Measurements from ENCODE around the gene PDZD2. TPM values are rescaled to one million over a fixed set of nuclear protein-coding genes. Genes with fewer than 3 reads are reported as not detected.
A peak's percentile ranks its signal among the peaks of the same experiment; 100 is the strongest.

PDZD2 gene
- total RNA-seq, 1 donor from 2014 or later, result 2.6 TPM

DNA sequence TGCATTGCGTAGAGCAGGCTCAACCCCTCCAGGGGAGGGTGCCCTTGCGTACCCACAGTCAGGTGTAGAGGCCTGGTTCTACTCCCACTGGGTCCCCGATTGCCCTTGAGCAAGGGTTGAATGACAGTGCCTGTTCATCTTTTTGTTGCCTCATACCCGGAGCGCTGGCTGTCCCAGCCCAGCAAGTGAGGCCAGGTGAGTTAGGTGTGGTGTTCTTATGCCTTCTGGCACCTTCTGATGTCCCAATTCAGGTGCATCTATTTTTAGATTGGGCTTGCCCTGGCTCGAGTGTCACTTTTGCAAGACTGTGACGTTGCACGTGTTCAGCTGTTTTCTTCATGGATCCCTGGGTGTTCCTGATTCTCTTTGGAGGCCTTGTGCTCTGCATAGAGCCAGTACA is 277.4 kb downstream of the PDZD2 start:
- Histone ChIP-seq H3K4me3 (ENCODE audit: low read length in 3 of 3) (no peak overlapping the region), H3K9ac (ENCODE audit: low read depth in 1 of 3, low read length in 3 of 3) (no peak overlapping the region), H3K9me3 (ENCODE audit: control insufficient read depth in 3 of 3, low read length in 3 of 3) (no peaks in the 10 kb centered on the region), H3K4me1 (ENCODE audit: control insufficient read depth in 3 of 3, insufficient read depth in 3 of 3, low read length in 3 of 3) (no peaks in the 10 kb centered on the region), H3K36me3 (ENCODE audit: control insufficient read depth in 3 of 3, insufficient read depth in 3 of 3, low read length in 3 of 3) (no peaks in the 10 kb centered on the region), H3K27ac (ENCODE audit: low read depth, low read length) (no peak overlapping the region), H3K27me3 (ENCODE audit: control insufficient read depth in 3 of 3, insufficient read depth in 3 of 3, low read length in 3 of 3) (no peaks in the 10 kb centered on the region)

DNA sequence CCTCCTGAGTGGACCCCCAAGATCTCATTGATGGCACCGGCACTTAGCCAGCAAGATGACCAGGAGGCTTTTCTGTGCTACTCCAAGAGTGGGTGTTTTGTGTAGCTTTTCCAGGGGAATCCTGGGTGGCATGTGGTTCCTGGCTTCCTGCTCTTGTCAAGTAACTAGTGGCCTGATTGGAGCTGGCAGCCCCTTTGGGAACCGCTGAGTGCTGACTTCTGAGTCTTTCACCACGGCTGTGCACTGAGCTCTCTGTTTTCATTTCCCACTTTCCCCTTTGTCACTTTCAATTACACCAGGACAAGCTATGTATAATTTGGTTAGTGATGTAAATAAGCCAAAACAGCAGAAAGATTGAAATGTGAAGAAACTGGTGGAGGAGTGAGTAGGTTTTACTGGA is 279.8 kb downstream of the PDZD2 start:
- Histone ChIP-seq H3K9ac (ENCODE audit: low read depth in 1 of 3, low read length in 3 of 3) (no peak overlapping the region), H3K9me3 (ENCODE audit: control insufficient read depth in 3 of 3, low read length in 3 of 3) (no peaks in the 10 kb centered on the region), H3K4me1 (ENCODE audit: control insufficient read depth in 3 of 3, insufficient read depth in 3 of 3, low read length in 3 of 3) (no peaks in the 10 kb centered on the region), H3K36me3 (ENCODE audit: control insufficient read depth in 3 of 3, insufficient read depth in 3 of 3, low read length in 3 of 3) (no peaks in the 10 kb centered on the region), H3K4me3 (ENCODE audit: low read length in 3 of 3) (no peak overlapping the region), H3K27ac (ENCODE audit: low read depth, low read length) (no peak overlapping the region), H3K27me3 (ENCODE audit: control insufficient read depth in 3 of 3, insufficient read depth in 3 of 3, low read length in 3 of 3) (no peaks in the 10 kb centered on the region)

DNA sequence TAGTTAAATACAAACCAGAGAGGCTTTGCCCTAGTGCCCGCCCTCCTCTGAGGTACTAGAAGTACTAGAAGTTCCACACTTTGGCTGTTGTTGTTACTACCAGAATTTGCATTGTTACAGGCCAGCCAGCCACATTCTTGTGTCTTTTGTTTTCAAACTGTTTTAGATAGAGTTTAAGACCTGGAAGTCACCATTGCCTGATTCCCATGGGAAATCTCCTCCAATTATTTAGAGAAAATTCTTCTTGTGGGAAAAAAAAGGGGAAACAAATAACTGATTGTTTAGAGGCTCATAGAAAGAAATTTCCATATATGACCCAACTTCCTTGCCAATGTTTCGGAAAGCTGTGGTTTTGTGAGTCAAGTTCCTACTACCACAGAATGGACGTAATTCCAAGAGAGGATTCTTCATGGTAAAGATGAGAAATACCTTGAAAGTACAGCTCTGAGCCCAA is 282.9 kb downstream of the PDZD2 start:
- Histone ChIP-seq H3K9ac (ENCODE audit: low read depth in 1 of 3, low read length in 3 of 3) (no peak overlapping the region), H3K27ac (ENCODE audit: low read depth, low read length) (no peak overlapping the region), H3K9me3 (ENCODE audit: control insufficient read depth in 3 of 3, low read length in 3 of 3) (no peaks in the 10 kb centered on the region), H3K4me3 (ENCODE audit: low read length in 3 of 3) (no peak overlapping the region), H3K36me3 (ENCODE audit: control insufficient read depth in 3 of 3, insufficient read depth in 3 of 3, low read length in 3 of 3) (no peaks in the 10 kb centered on the region), H3K27me3 (ENCODE audit: control insufficient read depth in 3 of 3, insufficient read depth in 3 of 3, low read length in 3 of 3) (no peaks in the 10 kb centered on the region), H3K4me1 (ENCODE audit: control insufficient read depth in 3 of 3, insufficient read depth in 3 of 3, low read length in 3 of 3) (no peaks in the 10 kb centered on the region)

DNA sequence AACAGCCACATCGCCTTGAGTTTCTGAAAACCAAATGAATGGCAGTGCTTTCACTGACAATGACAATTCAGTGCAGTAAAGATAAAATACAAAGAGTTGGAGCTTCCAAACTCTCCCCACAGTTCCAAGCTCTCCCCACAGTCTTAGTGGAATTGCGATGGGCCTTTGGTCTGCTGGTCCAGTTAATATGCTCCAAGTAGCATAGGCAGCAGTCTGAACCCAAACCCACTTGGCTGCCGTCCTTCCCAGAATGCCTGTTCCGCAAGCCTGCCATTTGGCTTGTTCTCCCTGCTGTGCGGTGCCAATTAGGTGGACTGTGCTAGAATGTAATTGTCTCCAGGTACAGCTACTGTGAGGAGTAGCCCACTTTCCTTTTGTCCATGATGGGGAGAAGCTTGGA is 285.1 kb downstream of the PDZD2 start:
- no peaks in the 10 kb centered on the region for H3K4me1 ChIP-seq (ENCODE audit: control insufficient read depth in 3 of 3, insufficient read depth in 3 of 3, low read length in 3 of 3)
- H3K4me3 ChIP-seq (ENCODE audit: low read length in 3 of 3), result no peak overlapping the region
- H3K27ac ChIP-seq (ENCODE audit: low read depth, low read length), result no peak overlapping the region
- H3K9ac ChIP-seq (ENCODE audit: low read depth in 1 of 3, low read length in 3 of 3), result no peak overlapping the region
- no peaks in the 10 kb centered on the region for H3K9me3 ChIP-seq (ENCODE audit: control insufficient read depth in 3 of 3, low read length in 3 of 3)
- no peaks in the 10 kb centered on the region for H3K27me3 ChIP-seq (ENCODE audit: control insufficient read depth in 3 of 3, insufficient read depth in 3 of 3, low read length in 3 of 3)
- no peaks in the 10 kb centered on the region for H3K36me3 ChIP-seq (ENCODE audit: control insufficient read depth in 3 of 3, insufficient read depth in 3 of 3, low read length in 3 of 3)

DNA sequence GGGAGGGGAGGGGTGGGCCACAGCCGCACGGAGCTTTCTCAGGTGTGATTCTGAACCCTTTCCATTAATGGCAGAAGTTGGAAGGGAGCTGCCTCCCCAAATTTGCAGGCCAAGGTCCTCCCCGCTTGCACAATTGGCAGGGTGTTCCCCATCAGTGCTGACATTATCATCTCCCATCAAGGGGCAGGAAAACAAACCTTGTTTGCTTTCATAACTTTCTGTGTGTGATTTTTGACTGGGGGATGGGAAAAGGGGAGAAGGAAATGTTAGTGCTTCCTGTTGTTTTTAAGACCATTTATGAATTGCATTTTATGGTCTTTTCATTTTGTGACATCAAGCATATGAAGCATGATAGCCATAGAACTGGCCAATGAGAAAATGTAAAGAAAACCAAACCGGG is 292.9 kb downstream of the PDZD2 start:
- Histone ChIP-seq H3K9me3 (ENCODE audit: control insufficient read depth in 3 of 3, low read length in 3 of 3) (no peaks in the 10 kb centered on the region), H3K4me1 (ENCODE audit: control insufficient read depth in 3 of 3, insufficient read depth in 3 of 3, low read length in 3 of 3) (peaks cover 4 to 6% (median 5%) of the 10 kb centered on the region in 3 donors), H3K27ac (ENCODE audit: low read depth, low read length) (no peak overlapping the region), H3K36me3 (ENCODE audit: control insufficient read depth in 3 of 3, insufficient read depth in 3 of 3, low read length in 3 of 3) (no peaks in the 10 kb centered on the region), H3K27me3 (ENCODE audit: control insufficient read depth in 3 of 3, insufficient read depth in 3 of 3, low read length in 3 of 3) (no peaks in the 10 kb centered on the region), H3K9ac (ENCODE audit: low read depth in 1 of 3, low read length in 3 of 3) (no peak overlapping the region), H3K4me3 (ENCODE audit: low read length in 3 of 3) (no peak overlapping the region)

DNA sequence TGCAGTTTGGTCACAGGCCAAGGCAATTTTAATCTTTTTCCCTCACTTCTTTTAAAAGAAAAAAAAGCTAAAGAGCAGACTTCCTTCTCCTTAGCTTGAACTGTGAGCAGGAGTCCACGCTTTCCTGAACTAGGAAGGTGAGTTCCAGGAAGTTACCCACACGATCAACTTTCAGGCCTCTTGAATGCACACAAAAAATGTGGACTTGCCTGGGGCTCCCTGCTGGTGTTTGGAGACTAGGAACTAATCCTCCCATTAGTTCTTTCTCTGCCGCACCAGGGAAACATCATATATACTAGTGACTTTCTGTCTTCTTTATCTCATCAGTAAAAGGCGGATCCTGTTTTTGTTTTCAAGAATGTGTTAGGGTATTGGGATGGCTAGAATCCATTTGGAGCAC is 295.2 kb downstream of the PDZD2 start:
- Histone ChIP-seq H3K27me3 (ENCODE audit: control insufficient read depth in 3 of 3, insufficient read depth in 3 of 3, low read length in 3 of 3) (no peaks in the 10 kb centered on the region), H3K4me1 (ENCODE audit: control insufficient read depth in 3 of 3, insufficient read depth in 3 of 3, low read length in 3 of 3) (peaks cover 4 to 6% (median 5%) of the 10 kb centered on the region in 3 donors)

DNA sequence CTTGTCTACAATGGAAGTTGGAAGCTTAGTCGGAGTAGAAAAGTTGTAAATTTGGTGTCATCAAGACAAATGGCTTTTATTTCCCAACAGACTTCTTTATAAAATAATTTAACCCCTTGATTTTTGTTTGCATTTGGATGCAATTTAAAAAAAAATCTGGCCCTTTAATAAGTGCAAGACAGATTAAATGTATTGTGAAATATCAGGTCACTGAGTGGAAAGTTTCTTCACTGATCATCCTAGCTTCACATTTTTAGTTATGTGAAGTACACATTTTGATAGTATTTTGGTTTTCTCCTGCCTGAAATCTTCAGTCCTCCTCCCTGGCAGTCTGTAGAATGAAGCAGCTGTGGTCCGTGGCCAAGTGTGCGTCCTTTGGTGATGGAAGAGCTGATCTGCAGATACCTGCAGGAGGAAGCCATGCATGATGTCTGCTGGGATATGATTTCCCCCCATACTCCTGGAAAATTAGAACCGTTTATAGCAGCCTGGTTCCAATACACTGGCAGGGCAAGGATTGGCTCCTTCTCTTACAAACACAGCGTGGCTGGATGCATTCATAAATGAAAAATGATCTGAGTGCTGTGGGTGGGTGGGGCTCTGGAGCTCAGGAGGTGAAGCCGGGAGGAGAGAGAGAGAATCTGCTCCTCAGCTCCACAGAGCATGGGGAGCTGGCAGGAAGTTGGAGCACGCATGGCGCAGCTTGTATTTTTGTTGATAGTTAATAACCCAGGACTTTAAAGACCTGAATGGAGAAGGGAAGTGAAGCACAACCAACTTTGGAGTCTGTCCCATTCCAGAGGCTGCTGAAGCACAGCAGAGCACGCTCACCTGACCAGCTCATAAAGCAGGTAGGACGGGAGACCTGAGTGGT is 296.8 kb downstream of the PDZD2 start:
- Histone ChIP-seq H3K9ac (ENCODE audit: low read depth in 1 of 3, low read length in 3 of 3) (no peak overlapping the region), H3K27ac (ENCODE audit: low read depth, low read length) (no peak overlapping the region)

More for the DNA sequence above, 295.2 kb downstream of the PDZD2 start:
- H3K9ac ChIP-seq (ENCODE audit: low read depth in 1 of 3, low read length in 3 of 3), result no peak overlapping the region
- no peaks in the 10 kb centered on the region for H3K36me3 ChIP-seq (ENCODE audit: control insufficient read depth in 3 of 3, insufficient read depth in 3 of 3, low read length in 3 of 3)
- no peaks in the 10 kb centered on the region for H3K9me3 ChIP-seq (ENCODE audit: control insufficient read depth in 3 of 3, low read length in 3 of 3)
- no peak overlapping the region for H3K27ac ChIP-seq (ENCODE audit: low read depth, low read length)
- H3K4me3 ChIP-seq (ENCODE audit: low read length in 3 of 3), result no peak overlapping the region

DNA sequence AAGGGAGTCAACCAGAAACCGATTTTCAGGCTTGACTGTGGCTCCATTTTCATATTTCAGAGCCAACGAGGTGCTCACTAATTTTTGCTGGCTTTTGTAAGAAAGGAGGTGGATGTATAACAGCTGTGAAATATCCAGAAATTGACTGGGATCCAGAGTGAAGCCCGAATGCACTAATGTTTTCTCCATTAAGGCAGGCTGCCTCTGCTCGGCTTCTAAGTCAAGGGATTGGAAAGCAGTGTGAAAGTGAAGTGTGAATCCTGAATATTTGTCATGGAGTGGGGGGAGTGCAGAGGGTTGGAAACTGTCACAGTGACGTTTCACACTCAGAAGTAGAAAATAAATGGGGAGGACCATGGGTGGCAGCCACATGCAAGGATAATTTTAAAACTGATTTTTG is 297.8 kb downstream of the PDZD2 start:
- H3K27ac ChIP-seq (ENCODE audit: low read depth, low read length), result no peak overlapping the region
- no peaks in the 10 kb centered on the region for H3K9me3 ChIP-seq (ENCODE audit: control insufficient read depth in 3 of 3, low read length in 3 of 3)
- H3K27me3 ChIP-seq (ENCODE audit: control insufficient read depth in 3 of 3, insufficient read depth in 3 of 3, low read length in 3 of 3), result no peaks in the 10 kb centered on the region
- peaks cover 4 to 6% (median 5%) of the 10 kb centered on the region in 3 donors for H3K4me1 ChIP-seq (ENCODE audit: control insufficient read depth in 3 of 3, insufficient read depth in 3 of 3, low read length in 3 of 3)
- no peak overlapping the region for H3K4me3 ChIP-seq (ENCODE audit: low read length in 3 of 3)
- no peak overlapping the region for H3K9ac ChIP-seq (ENCODE audit: low read depth in 1 of 3, low read length in 3 of 3)
- H3K36me3 ChIP-seq (ENCODE audit: control insufficient read depth in 3 of 3, insufficient read depth in 3 of 3, low read length in 3 of 3), result no peaks in the 10 kb centered on the region

More for the DNA sequence above, 296.8 kb downstream of the PDZD2 start:
- no peaks in the 10 kb centered on the region for H3K9me3 ChIP-seq (ENCODE audit: control insufficient read depth in 3 of 3, low read length in 3 of 3)
- H3K27me3 ChIP-seq (ENCODE audit: control insufficient read depth in 3 of 3, insufficient read depth in 3 of 3, low read length in 3 of 3), result no peaks in the 10 kb centered on the region
- no peaks in the 10 kb centered on the region for H3K36me3 ChIP-seq (ENCODE audit: control insufficient read depth in 3 of 3, insufficient read depth in 3 of 3, low read length in 3 of 3)
- H3K4me1 ChIP-seq (ENCODE audit: control insufficient read depth in 3 of 3, insufficient read depth in 3 of 3, low read length in 3 of 3), result peaks cover 4 to 6% (median 5%) of the 10 kb centered on the region in 3 donors
- peak overlapping the region in 1 of 3 donors; percentile 33 for H3K4me3 ChIP-seq (ENCODE audit: low read length in 3 of 3)

DNA sequence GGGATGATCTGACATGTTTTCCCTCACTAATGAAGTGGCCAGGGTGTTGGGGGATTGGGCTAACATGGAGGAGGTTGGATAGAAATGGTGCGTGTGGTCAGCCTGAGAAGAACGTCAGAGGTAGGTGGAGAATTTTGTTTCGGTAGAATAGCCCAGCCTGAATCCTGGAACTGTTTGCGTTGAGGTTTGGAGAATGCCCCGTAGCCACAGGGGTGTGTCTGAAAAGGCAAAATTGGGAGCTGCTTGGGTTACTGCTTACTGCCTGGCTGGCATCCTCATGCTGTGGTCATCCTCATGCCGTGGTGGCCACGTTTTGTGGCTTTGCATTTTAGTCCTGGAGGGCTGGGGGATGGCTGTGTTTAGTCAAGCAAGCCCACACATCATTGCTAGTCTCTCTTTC is 298.3 kb downstream of the PDZD2 start:
- no peaks in the 10 kb centered on the region for H3K9me3 ChIP-seq (ENCODE audit: control insufficient read depth in 3 of 3, low read length in 3 of 3)
- peaks cover 4 to 6% (median 5%) of the 10 kb centered on the region in 3 donors for H3K4me1 ChIP-seq (ENCODE audit: control insufficient read depth in 3 of 3, insufficient read depth in 3 of 3, low read length in 3 of 3)
- H3K27ac ChIP-seq (ENCODE audit: low read depth, low read length), result no peak overlapping the region
- no peaks in the 10 kb centered on the region for H3K36me3 ChIP-seq (ENCODE audit: control insufficient read depth in 3 of 3, insufficient read depth in 3 of 3, low read length in 3 of 3)
- H3K4me3 ChIP-seq (ENCODE audit: low read length in 3 of 3), result no peak overlapping the region
- H3K9ac ChIP-seq (ENCODE audit: low read depth in 1 of 3, low read length in 3 of 3), result no peak overlapping the region
- H3K27me3 ChIP-seq (ENCODE audit: control insufficient read depth in 3 of 3, insufficient read depth in 3 of 3, low read length in 3 of 3), result no peaks in the 10 kb centered on the region

DNA sequence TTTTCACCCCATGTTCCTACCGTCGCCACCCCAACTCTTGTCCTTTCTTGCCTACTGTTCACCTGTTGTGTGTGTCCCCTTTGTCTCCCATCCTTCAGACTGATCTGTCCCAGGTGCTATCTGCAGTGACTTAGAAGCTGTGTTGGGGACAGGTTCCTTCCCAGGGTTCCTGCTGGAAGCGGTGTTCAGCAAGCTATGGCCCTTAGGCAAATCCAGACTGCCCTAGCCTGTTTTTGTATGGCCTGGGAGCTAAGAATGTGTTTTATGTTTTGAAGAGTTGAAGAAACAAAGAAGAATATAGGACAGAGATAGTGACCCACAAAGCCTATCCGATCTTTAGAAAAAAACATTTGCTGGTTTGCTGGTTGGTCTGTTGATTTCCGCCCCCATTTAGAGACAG is 298.8 kb downstream of the PDZD2 start:
- Histone ChIP-seq H3K9ac (ENCODE audit: low read depth in 1 of 3, low read length in 3 of 3) (no peak overlapping the region), H3K27me3 (ENCODE audit: control insufficient read depth in 3 of 3, insufficient read depth in 3 of 3, low read length in 3 of 3) (no peaks in the 10 kb centered on the region), H3K4me1 (ENCODE audit: control insufficient read depth in 3 of 3, insufficient read depth in 3 of 3, low read length in 3 of 3) (peaks cover 4 to 6% (median 5%) of the 10 kb centered on the region in 3 donors), H3K27ac (ENCODE audit: low read depth, low read length) (no peak overlapping the region), H3K36me3 (ENCODE audit: control insufficient read depth in 3 of 3, insufficient read depth in 3 of 3, low read length in 3 of 3) (no peaks in the 10 kb centered on the region), H3K9me3 (ENCODE audit: control insufficient read depth in 3 of 3, low read length in 3 of 3) (no peaks in the 10 kb centered on the region), H3K4me3 (ENCODE audit: low read length in 3 of 3) (no peak overlapping the region)

Data from skeletal muscle tissue (tissue), 4 donors.